HCT116 (cell line): Measurements from ENCODE around the gene CA6. TPM values are rescaled to one million over a fixed set of nuclear protein-coding genes. Genes with fewer than 3 reads are reported as not detected.

Experiments
- ATAC-seq: fragments of 200-7000 bp; cut with Tn5 transposase; 2 replicates; pipeline ENCODE4 v1.9.1; 2020; ENCODE audit warnings: mild to moderate bottlenecking, moderate library complexity
- BruUV-seq: library from RNA; stranded (reverse); fragments of 400-500 nt; replicated peaks from 2 replicates; lab custom pipeline; 2021; lab: Mats Ljungman, UMichigan
- CTCF ChIA-PET: fragments of 300-600 bp; sonication (Branson Sonifier 250); formaldehyde crosslinking; loops from one replicate; lab custom pipeline; 2021; ENCODE audit warnings: antibody characterized with exemption; lab: Charles Lee
- POLR2A ChIA-PET: fragments of 300-600, 350-600 bp; sonication (Branson Sonifier 250); formaldehyde crosslinking; loops from one replicate; lab custom pipeline; 2021; ENCODE audit warnings: antibody characterized with exemption; lab: Charles Lee
- RAD21 ChIA-PET, 2 experiments: fragments of 300-600 bp; sonication (Branson Sonifier 250); formaldehyde crosslinking; loops; one replicate each; lab custom pipeline; 2023; ENCODE audit warnings: low total read pairs in 2 of 2; ENCODE audit not compliant: uncharacterized antibody in 2 of 2, unreplicated experiment in 2 of 2, low non-redundant PET in 1 of 2; lab: Charles Lee
- DNase-seq: peaks from one replicate; pipeline ENCODE4 v3.0.0-alpha.2; 2010; ENCODE audit warnings: low read depth, low spot score
- H2AFZ ChIP-seq: fragments of 200-600 bp; shearing (Covaris generic), sonication (generic); 2 replicates; pipeline ENCODE4 v1.6.1; 2017; ENCODE audit warnings: low read depth, mixed run types, mixed read lengths, antibody characterized with exemption, low read length; ENCODE audit not compliant: poor library complexity, severe bottlenecking
- H3K27ac ChIP-seq: 2 replicates; pipeline ENCODE4 v1.5.1; 2012; ENCODE audit warnings: low read depth, low read length
- H3K27me3 ChIP-seq: fragments of 200-600 bp; sonication (generic); 2 replicates; pipeline ENCODE4 v1.6.1; 2016; ENCODE audit warnings: mixed run types, low read length, mixed read lengths; ENCODE audit not compliant: insufficient read depth
- H3K36me3 ChIP-seq, 2 experiments: fragments of 200-500 bp in 1 of 2; fragments of 200-600 bp in 1 of 2; sonication (Bioruptor generic) in 1 of 2; sonication (generic) in 1 of 2; 2 replicates each; pipeline versions ENCODE4 v1.5.1 to v1.6.1; 2014 to 2016; ENCODE audit warnings: low read length in 2 of 2, inconsistent platforms in 1 of 2, mixed read lengths in 1 of 2, mixed run types in 1 of 2; ENCODE audit not compliant: insufficient read depth in 2 of 2, control insufficient read depth in 1 of 2
- H3K4me1 ChIP-seq, 2 experiments: fragments of 200-600 bp in 1 of 2; sonication (generic) in 1 of 2; 2 replicates each; pipeline versions ENCODE4 v1.5.1 to v1.6.1; 2012 to 2017; ENCODE audit warnings: low read length in 2 of 2, inconsistent platforms in 1 of 2, mild to moderate bottlenecking in 1 of 2, mixed read lengths in 1 of 2, mixed run types in 1 of 2, moderate library complexity in 1 of 2; ENCODE audit not compliant: insufficient read depth in 2 of 2, control insufficient read depth in 1 of 2
- H3K4me2 ChIP-seq: fragments of 200-600 bp; sonication (generic); 2 replicates; pipeline ENCODE4 v1.6.1; 2017; ENCODE audit warnings: mixed run types, low read length, mixed read lengths
- H3K4me3 ChIP-seq, 2 experiments: fragments of 200-600 bp in 1 of 2; sonication (generic) in 1 of 2; replicated peaks in 1 of 2; 2 replicates each; pipeline ENCODE4 v1.5.1; 2011 to 2016; ENCODE audit warnings: low read length in 2 of 2, control low read depth in 1 of 2, low read depth in 1 of 2, mild to moderate bottlenecking in 1 of 2, mixed read lengths in 1 of 2, mixed run types in 1 of 2
- H3K79me2 ChIP-seq: fragments of 200-600 bp; sonication (generic); 2 replicates; pipeline ENCODE4 v1.6.1; 2017; ENCODE audit warnings: mild to moderate bottlenecking, mixed run types, low read length, moderate library complexity, mixed read lengths; ENCODE audit not compliant: insufficient read depth
- H3K9ac ChIP-seq: fragments of 200-600 bp; sonication (generic); 2 replicates; pipeline ENCODE4 v1.6.1; 2016; ENCODE audit warnings: low read length, mixed read lengths
- H3K9me2 ChIP-seq: fragments of 200-600 bp; sonication (generic), shearing (Covaris generic); 2 replicates; pipeline ENCODE4 v1.6.1; 2017; ENCODE audit warnings: mixed run types, mild to moderate bottlenecking, moderate library complexity; ENCODE audit not compliant: insufficient read depth
- H3K9me3 ChIP-seq, 2 experiments: fragments of 200-500 bp in 1 of 2; fragments of 200-600 bp in 1 of 2; sonication (Bioruptor generic) in 1 of 2; sonication (generic) in 1 of 2; 2 replicates each; pipeline ENCODE4 v1.6.1; 2014 to 2017; ENCODE audit warnings: low read length in 2 of 2, mixed read lengths in 2 of 2, inconsistent platforms in 1 of 2, low read depth in 1 of 2, mild to moderate bottlenecking in 1 of 2, mixed run types in 1 of 2, moderate library complexity in 1 of 2; ENCODE audit not compliant: control insufficient read depth in 1 of 2, insufficient read depth in 1 of 2
- H4K20me1 ChIP-seq: fragments of 200-600 bp; sonication (generic), shearing (Covaris generic); 2 replicates; pipeline ENCODE4 v1.6.1; 2017; ENCODE audit warnings: mixed run types, mild to moderate bottlenecking, moderate library complexity; ENCODE audit not compliant: insufficient read depth
- CBX3 ChIP-seq: IDR thresholded peaks from 2 replicates; pipeline ENCODE4 v1.6.1; 2012; ENCODE audit warnings: low read depth
- CEBPB ChIP-seq: IDR thresholded peaks from 2 replicates; pipeline ENCODE4 v1.6.1; 2012; ENCODE audit warnings: low read depth
- EGR1 ChIP-seq: IDR thresholded peaks from 2 replicates; pipeline ENCODE4 v1.6.1; 2012; ENCODE audit warnings: low read depth
- ELF1 ChIP-seq: IDR thresholded peaks from 2 replicates; pipeline ENCODE4 v1.6.1; 2012; ENCODE audit warnings: low read depth, borderline replicate concordance
- EZH2 ChIP-seq: fragments of 200-600 bp; sonication (generic); IDR thresholded peaks from 2 replicates; pipeline ENCODE4 v1.6.1; 2017; ENCODE audit warnings: antibody characterized with exemption, mixed run types
- FOSL1 ChIP-seq: IDR thresholded peaks from 2 replicates; pipeline ENCODE4 v1.6.1; 2012; ENCODE audit warnings: low read depth
- JUND ChIP-seq: IDR thresholded peaks from 2 replicates; pipeline ENCODE4 v1.6.1; 2012
- POLR2A ChIP-seq: IDR thresholded peaks from 2 replicates; pipeline ENCODE4 v1.7.0; 2011; ENCODE audit warnings: borderline replicate concordance; ENCODE audit not compliant: insufficient read depth, insufficient read length; ENCODE audit errors: extremely low read depth
- POLR2AphosphoS5 ChIP-seq: IDR thresholded peaks from 2 replicates; pipeline ENCODE4 v1.6.1; 2011; ENCODE audit warnings: mild to moderate bottlenecking, low read depth, low read length, moderate library complexity
- RAD21 ChIP-seq: IDR thresholded peaks from 2 replicates; pipeline ENCODE4 v1.6.1; 2012; ENCODE audit warnings: low read depth, mild to moderate bottlenecking
- TCF7L2 ChIP-seq: IDR thresholded peaks from 2 replicates; pipeline ENCODE4 v1.7.0; 2011; ENCODE audit warnings: borderline replicate concordance, inconsistent platforms; ENCODE audit not compliant: insufficient read depth, insufficient read length; ENCODE audit errors: extremely low read depth
- YY1 ChIP-seq: IDR thresholded peaks from 2 replicates; pipeline ENCODE4 v1.6.1; 2011; ENCODE audit warnings: low read length, low read depth, moderate library complexity, mild to moderate bottlenecking; ENCODE audit not compliant: insufficient replicate concordance; ENCODE audit errors: extremely low read depth
- ZBTB33 ChIP-seq: IDR thresholded peaks from 2 replicates; pipeline ENCODE4 v1.6.1; 2011; ENCODE audit warnings: mild to moderate bottlenecking, low read length, moderate library complexity; ENCODE audit not compliant: insufficient replicate concordance; ENCODE audit errors: extremely low read depth
- ZFX ChIP-seq: fragments of 450-650 bp; IDR thresholded peaks from 2 replicates; pipeline ENCODE4 v1.6.1; 2017
- ZNF274 ChIP-seq: fragments of 200-500 bp; sonication (Bioruptor generic); IDR thresholded peaks from 2 replicates; pipeline ENCODE4 v1.6.1; 2014; ENCODE audit warnings: mild to moderate bottlenecking, low read depth, low read length, inconsistent platforms
- intact Hi-C: fragments of 100-400 bp; cut with micrococcal nuclease; formaldehyde crosslinking; loops from 2 replicates; pipeline ENCODE4 v1.10.0; 2022
- total RNA-seq: library from RNA; stranded (reverse); gene quantifications from one replicate; pipeline ENCODE4 v1.2.1, GENCODE V29; 2021; ENCODE audit not compliant: unreplicated experiment
- TF ChIP-seq, protein P1 (sequence below), 3 experiments: fragments of 200-600 bp in 1 of 3; sonication (generic) in 1 of 3; IDR thresholded peaks in 2 of 3; conservative IDR thresholded peaks in 1 of 3; 2 replicates each; pipeline ENCODE4 v1.5.1; 2012 to 2017; ENCODE audit warnings: low read depth in 2 of 3, low read length in 2 of 3, antibody characterized with exemption in 1 of 3, borderline replicate concordance in 1 of 3, control low read depth in 1 of 3, mild to moderate bottlenecking in 1 of 3, mixed read lengths in 1 of 3, mixed run types in 1 of 3, moderate library complexity in 1 of 3; ENCODE audit not compliant: insufficient read depth in 1 of 3
- TF ChIP-seq, protein P2 (sequence below): IDR thresholded peaks from 2 replicates; pipeline ENCODE4 v1.6.1; 2012
- TF ChIP-seq, protein P3 (sequence below): IDR thresholded peaks from 2 replicates; pipeline ENCODE4 v1.6.1; 2012; ENCODE audit warnings: low read depth

The CA6 gene
- total RNA-seq, 1 experiment from 2014 or later: not detected

DNA sequence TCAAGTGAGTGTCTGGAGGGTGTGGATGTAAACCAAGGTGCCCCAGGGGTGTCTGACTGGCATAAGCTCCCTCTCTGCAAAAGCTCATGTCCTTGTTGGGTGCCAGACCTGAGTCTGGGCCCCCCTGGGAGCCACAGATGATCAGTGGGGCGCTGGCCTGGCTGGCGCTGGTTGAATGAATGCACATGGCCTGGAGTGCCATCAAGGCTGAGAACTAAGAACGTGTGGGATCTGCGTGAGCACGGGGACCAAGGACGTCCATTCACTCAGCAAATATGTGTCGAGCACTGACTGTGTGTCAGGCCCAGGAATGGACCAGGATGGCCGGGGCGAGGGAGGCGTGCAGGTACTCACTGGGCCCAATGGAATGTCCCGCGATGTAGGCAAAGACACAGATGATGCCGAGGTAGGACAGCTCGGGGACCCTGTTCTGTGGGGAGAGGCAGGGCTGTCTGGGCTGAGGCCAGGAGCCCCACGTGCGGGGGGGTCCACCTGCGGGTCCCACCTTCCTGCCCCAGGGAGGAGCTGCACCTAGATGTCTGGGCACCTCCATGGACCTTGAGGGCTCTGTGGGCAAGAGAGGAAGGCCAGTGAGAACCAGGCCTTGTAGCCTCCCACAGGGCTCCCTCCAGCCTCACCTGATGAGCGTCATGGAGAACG is 61.4 kb downstream of the CA6 start:
- H3K4me2 ChIP-seq: no peak overlapping the region
- DNase-seq (no peak), ATAC-seq (no peak)
- peaks cover 0 to 14% of the 10 kb centered on the region in 2 experiments; a peak in 3 of 4 replicates for H3K4me1 ChIP-seq
- H3K27ac ChIP-seq: no peak overlapping the region
- no peaks in the 10 kb centered on the region for H3K9me2 ChIP-seq
- H3K27me3 ChIP-seq: no peaks in the 10 kb centered on the region
- H4K20me1 ChIP-seq: no peaks in the 10 kb centered on the region
- CTCF ChIA-PET: no interaction called here
- H2AFZ ChIP-seq: no peak overlapping the region
- TF ChIP-seq ELF1 (no peak), ZNF274 (no peak), CBX3 (no peak), CEBPB (no peak), YY1 (no peak), JUND (no peak), TCF7L2 (no peak), RAD21 (no peak), POLR2A (no peak), POLR2AphosphoS5 (no peak), EGR1 (no peak), ZBTB33 (no peak), ZFX (no peak), EZH2 (no peak), FOSL1 (no peak)
- TF ChIP-seq, protein P1, sequence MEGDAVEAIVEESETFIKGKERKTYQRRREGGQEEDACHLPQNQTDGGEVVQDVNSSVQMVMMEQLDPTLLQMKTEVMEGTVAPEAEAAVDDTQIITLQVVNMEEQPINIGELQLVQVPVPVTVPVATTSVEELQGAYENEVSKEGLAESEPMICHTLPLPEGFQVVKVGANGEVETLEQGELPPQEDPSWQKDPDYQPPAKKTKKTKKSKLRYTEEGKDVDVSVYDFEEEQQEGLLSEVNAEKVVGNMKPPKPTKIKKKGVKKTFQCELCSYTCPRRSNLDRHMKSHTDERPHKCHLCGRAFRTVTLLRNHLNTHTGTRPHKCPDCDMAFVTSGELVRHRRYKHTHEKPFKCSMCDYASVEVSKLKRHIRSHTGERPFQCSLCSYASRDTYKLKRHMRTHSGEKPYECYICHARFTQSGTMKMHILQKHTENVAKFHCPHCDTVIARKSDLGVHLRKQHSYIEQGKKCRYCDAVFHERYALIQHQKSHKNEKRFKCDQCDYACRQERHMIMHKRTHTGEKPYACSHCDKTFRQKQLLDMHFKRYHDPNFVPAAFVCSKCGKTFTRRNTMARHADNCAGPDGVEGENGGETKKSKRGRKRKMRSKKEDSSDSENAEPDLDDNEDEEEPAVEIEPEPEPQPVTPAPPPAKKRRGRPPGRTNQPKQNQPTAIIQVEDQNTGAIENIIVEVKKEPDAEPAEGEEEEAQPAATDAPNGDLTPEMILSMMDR (IDR thresholded peaks at IDR 0.05 in 2 of 3, conservative IDR thresholded peaks at IDR 0.05 in 1 of 3; ENCODE audit: borderline replicate concordance in 1 of 3, insufficient read depth in 1 of 3, low read depth in 2 of 3, low read length in 2 of 3): no peak
- TF ChIP-seq, protein P2, sequence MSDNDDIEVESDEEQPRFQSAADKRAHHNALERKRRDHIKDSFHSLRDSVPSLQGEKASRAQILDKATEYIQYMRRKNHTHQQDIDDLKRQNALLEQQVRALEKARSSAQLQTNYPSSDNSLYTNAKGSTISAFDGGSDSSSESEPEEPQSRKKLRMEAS: no peak
- TF ChIP-seq, protein P3, sequence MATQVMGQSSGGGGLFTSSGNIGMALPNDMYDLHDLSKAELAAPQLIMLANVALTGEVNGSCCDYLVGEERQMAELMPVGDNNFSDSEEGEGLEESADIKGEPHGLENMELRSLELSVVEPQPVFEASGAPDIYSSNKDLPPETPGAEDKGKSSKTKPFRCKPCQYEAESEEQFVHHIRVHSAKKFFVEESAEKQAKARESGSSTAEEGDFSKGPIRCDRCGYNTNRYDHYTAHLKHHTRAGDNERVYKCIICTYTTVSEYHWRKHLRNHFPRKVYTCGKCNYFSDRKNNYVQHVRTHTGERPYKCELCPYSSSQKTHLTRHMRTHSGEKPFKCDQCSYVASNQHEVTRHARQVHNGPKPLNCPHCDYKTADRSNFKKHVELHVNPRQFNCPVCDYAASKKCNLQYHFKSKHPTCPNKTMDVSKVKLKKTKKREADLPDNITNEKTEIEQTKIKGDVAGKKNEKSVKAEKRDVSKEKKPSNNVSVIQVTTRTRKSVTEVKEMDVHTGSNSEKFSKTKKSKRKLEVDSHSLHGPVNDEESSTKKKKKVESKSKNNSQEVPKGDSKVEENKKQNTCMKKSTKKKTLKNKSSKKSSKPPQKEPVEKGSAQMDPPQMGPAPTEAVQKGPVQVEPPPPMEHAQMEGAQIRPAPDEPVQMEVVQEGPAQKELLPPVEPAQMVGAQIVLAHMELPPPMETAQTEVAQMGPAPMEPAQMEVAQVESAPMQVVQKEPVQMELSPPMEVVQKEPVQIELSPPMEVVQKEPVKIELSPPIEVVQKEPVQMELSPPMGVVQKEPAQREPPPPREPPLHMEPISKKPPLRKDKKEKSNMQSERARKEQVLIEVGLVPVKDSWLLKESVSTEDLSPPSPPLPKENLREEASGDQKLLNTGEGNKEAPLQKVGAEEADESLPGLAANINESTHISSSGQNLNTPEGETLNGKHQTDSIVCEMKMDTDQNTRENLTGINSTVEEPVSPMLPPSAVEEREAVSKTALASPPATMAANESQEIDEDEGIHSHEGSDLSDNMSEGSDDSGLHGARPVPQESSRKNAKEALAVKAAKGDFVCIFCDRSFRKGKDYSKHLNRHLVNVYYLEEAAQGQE: no peak
- H3K4me3 ChIP-seq: no peak overlapping the region
- RAD21 ChIA-PET: no interaction called here
- POLR2A ChIA-PET: no interaction called here
- H3K9me3 ChIP-seq: no peaks in the 10 kb centered on the region
- no peaks in the 10 kb centered on the region for H3K79me2 ChIP-seq
- intact Hi-C loops: no loop called here
- H3K36me3 ChIP-seq: no peaks in the 10 kb centered on the region
- H3K9ac ChIP-seq: no peak overlapping the region
- BruUV-seq: no TSS peak
